ENCODE results near the gene MRPL18. TPM values are rescaled to one million over a fixed set of nuclear protein-coding genes. Genes with fewer than 3 reads are reported as not detected.

Gene MRPL18
- total and polyA plus RNA-seq, 9 of the 15 experiments (the other 6 are each of a cell fraction or from before 2014, with no cell fraction given), result 149 to 456 (median 196) TPM

GRCh38 chr6:159832946-159833345 lies 42.7 kb downstream of the MRPL18 start (continued):
- TF ChIP-seq PBX2 (CRISPR knock-in tag; IDR thresholded peaks at IDR 0.05; ENCODE audit: low read depth) (no peak), PBX2 (tag; conservative IDR thresholded peaks at IDR 0.05; ENCODE audit: low read depth) (0 out of 2 replicates have a peak, but pooled peaks have one; percentile 8), ID3 (CRISPR knock-in tag; IDR thresholded peaks at IDR 0.05) (no peak), ID3 (tag; IDR thresholded peaks at IDR 0.05) (no peak), ZFPM2 (CRISPR knock-in tag; IDR thresholded peaks at IDR 0.05) (no peak), CEBPB (tag; IDR thresholded peaks at IDR 0.05) (no peak), E2F5 (CRISPR knock-in tag; IDR thresholded peaks at IDR 0.05) (no peak)

- CTCF ChIA-PET (ENCODE audit: low intra/inter-chr PET ratio), result no interaction called here
- Histone ChIP-seq H3K36me3 (ENCODE audit: control insufficient read depth, insufficient read depth, low read length) (no peaks in the 10 kb centered on the region), H3K27me3 (ENCODE audit: control insufficient read depth in 2 of 2, insufficient read depth in 2 of 2, low read length in 2 of 2) (peaks cover 61 to 62% of the 10 kb centered on the region in 2 experiments), H3K4me3 (no peak overlapping the region), H3K9me3 (replicated peaks; ENCODE audit: control insufficient read depth, insufficient read depth, low read depth, low read length) (no peaks in the 10 kb centered on the region), H3K79me2 (ENCODE audit: control insufficient read depth, insufficient read depth, low read length) (no peaks in the 10 kb centered on the region), H3K4me1 (replicated peaks in 1 of 2; ENCODE audit: control insufficient read depth in 2 of 2, insufficient read depth in 2 of 2, low read length in 2 of 2) (peaks cover 0 to 12% of the 10 kb centered on the region in 2 experiments; a peak in 3 of 5 replicates), H3K27ac (ENCODE audit: extremely low read depth, low read depth, low read length) (no peak overlapping the region), H3K9ac (ENCODE audit: insufficient read depth in 1 of 2, low read depth in 2 of 2, low read length in 2 of 2) (no peak overlapping the region), H3K9me1 (ENCODE audit: control insufficient read depth, insufficient read depth, low read length) (no peaks in the 10 kb centered on the region), H4K20me1 (replicated peaks; ENCODE audit: control insufficient read depth, insufficient read depth, low read length) (peaks cover 3% of the 10 kb centered on the region; the same call in 1 of the 2 replicates), H3K4me2 (ENCODE audit: insufficient read depth, low read length) (no peak overlapping the region), H2AFZ (ENCODE audit: low read depth, low read length) (no peak overlapping the region)
- BruUV-seq (replicated peaks), result no TSS peak
- intact Hi-C loops (cut with micrococcal nuclease), result no loop called here
- DNase-seq (ENCODE audit: extremely low read depth in 1 of 4, low spot score in 3 of 4) (no peak), FAIRE-seq (no peak), ATAC-seq (no peak)
- in situ Hi-C loops (cut with MboI), result no loop called here
- 3% methylated on average over 2 of the region's 2 CpGs for WGBS (ENCODE audit: insufficient coverage, low coverage, missing lambda C conversion rate)
- POLR2A ChIA-PET, result interaction anchor here (0.5 to 1.1 kb wide), 4 partner anchors 13 to 140 kb away, joined by 3 read pairs; partner anchors contain the start of gene SOD2
- TF ChIP-seq ZKSCAN8 (CRISPR knock-in tag; IDR thresholded peaks at IDR 0.05) (no peak), GTF2B (IDR thresholded peaks at IDR 0.05; ENCODE audit: extremely low read depth, insufficient read length) (no peak), EP400 (IDR thresholded peaks at IDR 0.05) (no peak), ZNF444 (CRISPR knock-in tag; IDR thresholded peaks at IDR 0.05) (no peak), ZNF696 (CRISPR knock-in tag; conservative IDR thresholded peaks at IDR 0.05) (no peak), MAX (CRISPR knock-in tag; IDR thresholded peaks at IDR 0.05) (no peak), CHAMP1 (IDR thresholded peaks at IDR 0.05) (no peak)
These were observed 43.3 kb downstream of the MRPL18 start for GRCh38 chr6:159833556-159833955.

Data from K562 (cell line).